H54 (cell line): ENCODE measurements around the gene PLA2G4C.

Experiments
- DNase-seq: peaks from one replicate; pipeline ENCODE4 v3.0.0; 2011; ENCODE audit warnings: low spot score, mixed read lengths; ENCODE audit not compliant: insufficient read length
- FAIRE-seq: peaks from 3 replicates; lab custom pipeline; 2011; peaks lifted over from hg19 to GRCh38; lab: Jason Lieb, UNC
- POLR2A ChIP-seq: IDR thresholded peaks from 2 replicates; pipeline ENCODE4 v1.6.1; 2011; ENCODE audit warnings: low read depth, mild to moderate bottlenecking, low read length

PLA2G4C gene

DNA sequence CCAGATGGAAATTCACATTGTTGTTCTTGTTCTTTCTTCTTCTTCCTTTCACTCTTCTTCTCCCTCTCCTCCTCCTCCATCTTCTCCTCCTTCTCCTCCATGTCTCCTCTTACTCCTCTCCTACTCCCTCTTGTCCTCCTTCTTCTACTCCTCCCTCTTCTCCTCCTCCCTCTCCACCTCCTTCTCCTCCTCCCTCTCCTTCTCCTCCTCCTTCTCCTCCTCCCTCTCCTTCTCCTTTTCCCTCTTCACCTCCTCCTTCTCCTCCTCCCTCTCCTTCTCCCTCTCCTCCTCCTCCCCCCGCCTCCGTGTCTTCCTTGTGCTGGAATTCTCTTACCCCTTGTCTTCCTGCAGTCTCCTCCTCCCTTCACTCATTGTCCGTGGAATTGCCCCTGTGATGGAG, 85.1 kb downstream of the PLA2G4C start:
- no peak for DNase-seq
- no peak for TF ChIP-seq POLR2A
- no peak for FAIRE-seq

DNA sequence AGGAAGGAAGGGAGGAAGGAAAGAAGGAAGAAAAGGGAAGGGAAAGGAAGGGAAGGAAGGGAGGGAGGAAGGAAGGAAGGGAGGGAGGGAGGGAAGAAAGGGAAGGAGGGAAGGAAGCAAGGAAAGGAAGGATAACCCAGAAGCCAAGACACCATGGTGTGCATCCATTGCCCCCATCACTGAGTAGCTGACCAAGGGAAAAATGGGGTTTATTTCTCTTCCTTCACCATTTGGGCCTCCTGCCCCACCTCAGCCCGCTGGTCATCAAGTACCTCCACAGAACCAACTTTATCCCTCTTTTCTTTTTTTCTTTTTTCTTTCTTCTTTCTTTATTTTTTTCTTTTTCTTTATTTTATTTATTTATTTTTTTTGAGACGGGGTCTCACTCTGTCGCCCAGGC, 87.1 kb downstream of the PLA2G4C start:
- DNase-seq: no peak
- no peak for FAIRE-seq
- no peak for TF ChIP-seq POLR2A

- no peak for FAIRE-seq
- no peak for TF ChIP-seq POLR2A
Measured at GRCh38 chr19:48023011-48023410, 87.6 kb downstream of the PLA2G4C start.

DNA sequence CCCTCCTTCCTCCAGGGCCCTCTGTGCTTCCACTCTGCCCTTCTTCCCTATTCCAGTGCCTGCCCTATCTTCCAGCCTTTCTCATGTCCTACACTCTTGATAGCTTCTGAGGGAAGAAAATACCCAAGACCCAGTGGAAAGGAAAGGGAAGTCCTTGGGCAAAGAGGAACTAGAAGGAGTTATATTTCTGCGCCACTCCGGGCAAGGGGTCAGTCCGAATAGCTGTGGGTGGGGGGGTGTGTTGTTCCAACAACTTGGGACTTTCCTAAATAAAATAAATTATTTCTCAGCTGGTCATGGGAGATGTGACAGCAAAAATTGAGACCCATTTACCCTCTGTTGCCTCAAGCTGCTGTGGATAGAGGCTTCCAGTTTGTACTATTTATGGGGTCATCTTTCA, 89.9 kb downstream of the PLA2G4C start:
- no peak for DNase-seq
- FAIRE-seq: no peak
- TF ChIP-seq POLR2A: no peak

More at GRCh38 chr19:48023011-48023410, 87.6 kb downstream of the PLA2G4C start:
- DNase-seq: no peak

DNA sequence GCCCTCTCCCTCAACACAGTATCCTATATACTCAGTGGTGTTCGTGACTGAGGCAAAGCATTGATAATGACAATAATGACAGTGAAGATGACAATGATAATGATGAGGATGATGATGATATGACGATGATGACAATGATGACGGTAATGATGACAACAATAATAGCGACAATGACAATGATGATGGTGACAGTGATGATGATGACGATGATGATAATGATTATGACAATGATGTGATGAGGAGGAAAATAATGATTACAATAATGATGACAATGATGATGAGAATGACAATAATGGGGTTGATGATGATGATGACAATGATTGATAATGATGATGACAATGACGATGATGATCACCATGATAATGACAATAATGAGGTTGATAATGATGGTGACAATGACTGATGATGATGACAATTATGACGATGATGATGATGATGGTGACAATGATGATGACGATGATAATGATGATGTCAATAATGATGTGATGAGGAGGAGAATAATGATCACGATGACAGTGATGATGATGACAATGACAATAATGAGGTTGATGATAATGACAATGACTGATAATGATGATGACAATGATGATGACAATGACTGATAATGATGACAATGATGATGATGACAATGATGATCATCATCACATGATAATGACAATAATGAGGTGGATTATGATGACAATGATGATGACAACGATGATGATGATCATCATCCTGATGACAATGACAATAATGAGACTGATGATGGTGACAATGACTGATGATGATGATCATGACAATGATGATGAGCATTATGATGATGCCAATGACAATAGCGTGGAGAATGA, 99.5 kb downstream of the PLA2G4C start:
- no peak for TF ChIP-seq POLR2A
- FAIRE-seq: no peak
- DNase-seq: no peak

GRCh38 chr19:48006762-48007161, 103.9 kb downstream of the PLA2G4C start:
- no peak for TF ChIP-seq POLR2A
- FAIRE-seq (no peak), DNase-seq (no peak)

DNA sequence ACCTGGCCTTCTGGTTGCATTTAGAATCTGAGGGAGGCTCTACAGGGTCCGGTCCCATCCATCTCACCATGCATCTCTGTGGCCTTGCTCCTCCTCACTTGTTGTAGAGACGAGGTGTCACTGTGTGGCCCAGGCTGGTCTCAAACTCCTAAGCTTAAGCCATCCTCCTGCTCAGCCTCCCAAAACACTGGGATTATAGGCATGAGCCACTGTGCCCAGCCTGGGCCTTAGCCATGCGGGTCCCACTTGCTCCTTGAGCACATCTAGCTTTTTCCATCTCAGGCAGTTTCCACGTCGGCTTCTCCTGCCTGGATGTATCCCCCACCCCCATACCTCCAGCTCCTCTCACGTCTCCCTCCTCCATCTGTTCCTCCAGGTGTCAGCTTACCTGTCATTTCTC, 106.4 kb downstream of the PLA2G4C start:
- TF ChIP-seq POLR2A: no peak
- FAIRE-seq (no peak), DNase-seq (no peak)

DNA sequence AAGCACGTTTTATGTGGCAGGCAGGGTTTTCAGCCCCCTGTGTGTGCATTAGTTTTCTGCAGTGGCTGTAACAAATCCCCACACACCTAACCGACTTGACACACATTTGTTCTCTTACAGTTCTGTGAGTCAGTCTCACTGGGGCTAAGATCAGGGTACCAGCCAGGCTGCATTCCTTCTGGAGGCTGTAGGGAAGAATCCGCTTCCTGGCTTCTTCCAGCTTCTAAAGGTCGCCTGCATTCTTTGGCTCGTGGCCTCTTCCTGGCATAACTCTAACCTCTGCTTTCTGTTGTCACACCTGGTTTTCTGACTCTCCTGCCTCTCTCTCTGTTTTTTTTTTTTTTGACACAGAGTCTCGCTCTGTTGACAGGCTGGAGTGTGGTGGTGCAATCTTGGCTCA, 109.8 kb downstream of the PLA2G4C start:
- no peak for TF ChIP-seq POLR2A
- FAIRE-seq: no peak
- no peak for DNase-seq

DNA sequence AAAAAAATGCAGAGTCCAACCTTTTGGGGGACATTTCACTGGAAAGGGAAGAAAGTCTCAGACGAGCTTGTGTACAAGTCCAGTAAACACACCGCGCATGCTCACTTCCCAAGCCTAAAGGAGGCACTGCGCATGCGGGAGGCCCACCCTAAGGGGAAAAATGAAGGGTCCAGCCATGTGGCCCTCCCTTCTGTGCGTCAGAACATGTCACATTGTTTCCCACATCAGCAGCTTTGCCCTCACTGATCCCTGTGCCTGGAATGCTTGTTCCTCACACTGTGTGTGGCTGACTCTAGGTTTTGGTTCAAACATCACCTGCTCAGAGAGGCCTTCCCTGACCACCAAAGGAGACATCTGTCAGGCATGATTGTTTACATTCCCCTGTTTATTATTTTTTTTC, 111.8 kb downstream of the PLA2G4C start:
- DNase-seq (no peak), FAIRE-seq (no peak)
- TF ChIP-seq POLR2A: no peak
